Activated CD8-positive, alpha-beta memory T cell treated with anti-CD3 and anti-CD28 coated beads for 4 hours (primary cell): ENCODE measurements around the gene LATS2.
"Not testable (repeated sequence)": the region's sequence is repeated elsewhere in the genome, so short reads cannot be mapped to it uniquely, and the experiment has no call there.

Experiments
- DNase-seq, 2 donors: peaks; one replicate each; pipeline ENCODE4 v3.0.0-alpha.2; 2020; ENCODE audit warnings: low read depth in 2 of 2

The LATS2 gene

GRCh38 chr13:21075379-21076249, 14.2 kb upstream of the LATS2 start:
- no peak for DNase-seq

DNA sequence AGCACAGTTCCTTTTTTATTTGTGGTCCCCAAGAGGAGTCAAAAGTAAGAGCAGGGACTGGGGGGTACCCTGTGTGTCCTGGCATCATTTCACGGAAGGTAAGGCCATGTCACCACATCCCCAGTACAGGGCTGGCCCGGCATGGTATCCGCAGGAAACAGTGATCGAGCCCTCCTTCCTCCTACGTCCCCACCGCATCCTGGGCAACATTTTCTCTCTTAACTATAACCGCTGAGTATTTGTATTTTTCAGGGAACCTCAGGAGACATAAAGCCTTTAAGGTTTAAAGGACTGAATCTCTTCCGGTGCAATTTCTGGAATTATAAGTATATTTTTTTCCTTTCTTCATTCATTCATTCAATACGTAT, 13.6 kb upstream of the LATS2 start:
- no peak for DNase-seq

- DNase-seq = no peak
Observed at GRCh38 chr13:21074546-21074945, 13.2 kb upstream of the LATS2 start.

DNA sequence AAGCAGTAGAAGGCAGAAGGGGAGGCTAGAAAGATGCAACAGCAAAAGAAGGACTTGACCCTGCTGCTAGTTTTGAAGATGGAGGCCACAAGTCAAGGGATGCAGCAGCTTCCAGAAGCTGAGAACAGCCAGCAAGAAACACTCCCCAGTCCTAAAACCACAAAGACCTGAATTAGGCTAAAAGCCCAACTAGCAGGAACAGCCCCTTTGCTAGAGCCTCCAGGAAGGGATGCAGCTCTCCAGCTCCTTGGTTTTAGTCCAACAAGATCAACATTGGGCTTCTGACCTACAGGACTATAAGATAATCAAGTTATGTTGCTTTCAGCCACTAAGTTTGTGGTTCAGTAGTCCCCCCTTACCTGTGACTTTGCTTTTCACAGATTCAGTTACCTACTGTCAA, 10.5 kb upstream of the LATS2 start:
- DNase-seq = no peak

- no peak for DNase-seq
Observed at GRCh38 chr13:21071015-21071414, 9.6 kb upstream of the LATS2 start.

- DNase-seq = no peak
Observed at GRCh38 chr13:21069561-21070004, 8.2 kb upstream of the LATS2 start.

- no peak for DNase-seq
Observed at GRCh38 chr13:21067848-21068247, 6.5 kb upstream of the LATS2 start.

- DNase-seq = no peak
Observed at GRCh38 chr13:21066946-21067345, 5.6 kb upstream of the LATS2 start.

DNA sequence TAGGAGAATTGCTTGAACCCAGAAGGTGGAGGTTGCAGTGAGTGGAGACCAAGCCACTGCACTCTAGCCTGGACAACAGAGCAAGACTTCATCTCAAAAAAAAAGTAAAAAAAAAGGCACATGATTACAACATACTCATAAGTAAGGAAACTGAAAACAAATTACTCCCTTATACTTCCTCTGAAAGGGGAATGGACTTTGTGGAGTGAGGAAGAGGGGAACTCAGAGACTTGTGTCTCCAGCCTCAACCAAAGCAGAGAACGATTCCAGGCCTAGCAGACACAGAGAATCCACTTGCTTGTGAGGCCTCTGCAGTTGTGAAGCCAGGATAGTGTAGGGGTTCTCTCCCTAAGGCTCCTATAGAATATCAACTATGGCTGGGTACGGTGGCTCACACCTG, 4.3 kb upstream of the LATS2 start:
- DNase-seq = no peak

DNA sequence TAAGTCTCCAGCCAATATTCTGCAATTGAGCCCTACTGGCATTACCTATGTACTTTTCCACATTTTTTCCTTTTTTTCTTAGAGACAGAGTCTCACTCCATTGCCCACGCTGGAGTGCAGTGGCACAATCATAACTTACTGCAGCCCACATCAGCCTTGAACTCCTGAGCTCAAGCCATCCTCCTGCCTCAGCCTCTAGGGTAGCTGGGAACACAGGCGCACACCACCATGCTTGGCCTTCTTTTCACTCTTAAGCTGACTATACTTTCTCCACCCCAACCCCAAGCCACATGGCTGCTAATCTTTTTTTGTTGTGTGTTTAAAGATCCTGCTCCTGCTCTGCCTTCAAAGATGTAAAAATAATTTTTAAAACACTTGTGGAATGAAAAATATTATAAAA, 1.6 kb upstream of the LATS2 start:
- no peak for DNase-seq

- DNase-seq = no peak
Observed at GRCh38 chr13:21060338-21061028, 903 bp downstream of the LATS2 start.

DNA sequence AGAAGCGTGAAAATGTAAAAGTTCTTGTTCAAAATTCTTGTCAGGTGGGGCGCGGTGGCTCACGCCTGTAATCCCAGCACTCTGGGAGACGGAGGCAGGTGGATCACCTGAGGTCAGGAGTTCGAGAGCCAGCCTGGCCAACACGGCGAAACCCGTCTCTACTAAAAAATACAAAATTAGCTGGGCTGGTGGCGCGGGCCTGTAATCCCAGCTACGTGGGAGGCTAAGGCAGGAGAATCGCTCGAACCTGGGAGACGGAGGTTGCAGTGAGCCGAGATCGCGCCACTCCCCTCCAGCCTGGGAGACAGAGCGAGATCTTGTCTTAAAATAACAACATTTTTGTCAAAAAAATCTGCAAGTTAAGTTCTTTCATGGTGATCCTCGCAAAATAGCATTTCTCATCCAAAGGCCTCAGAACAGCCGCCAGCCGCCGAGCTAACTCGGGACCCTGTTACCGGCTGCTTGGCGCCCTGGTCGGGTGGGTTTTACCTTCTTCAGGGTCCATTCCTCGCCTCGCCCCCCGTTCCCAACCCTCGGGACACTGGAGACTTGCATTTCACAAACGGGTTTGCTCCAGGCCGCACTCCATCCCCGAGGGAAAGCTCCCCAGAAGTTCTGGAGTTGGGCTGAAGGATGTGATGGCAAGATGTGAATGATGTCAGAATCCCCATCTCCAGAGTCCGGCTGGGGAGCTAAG, 1.6 kb downstream of the LATS2 start:
- no peak for DNase-seq

DNA sequence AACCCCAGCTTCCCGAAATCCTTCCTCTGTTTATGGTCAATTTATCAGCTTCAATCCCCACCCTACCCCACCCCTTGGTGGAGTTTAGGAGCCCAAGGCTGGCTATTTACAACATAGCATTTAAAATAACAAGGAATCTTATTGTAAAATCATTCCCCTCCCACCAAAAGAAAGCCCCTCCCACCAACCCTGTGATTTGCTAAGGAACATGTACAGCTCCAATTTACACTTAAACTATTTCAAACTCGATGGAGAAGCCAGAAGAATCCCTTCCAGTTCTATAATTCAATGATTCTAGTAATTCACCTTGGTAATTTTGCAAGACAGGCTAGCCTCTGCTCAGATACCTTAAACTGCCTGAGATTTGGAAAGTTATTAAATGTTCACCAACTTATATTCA, 3.0 kb downstream of the LATS2 start:
- DNase-seq = no peak

- no peak for DNase-seq
Observed at GRCh38 chr13:21055511-21056045, 5.8 kb downstream of the LATS2 start.

DNA sequence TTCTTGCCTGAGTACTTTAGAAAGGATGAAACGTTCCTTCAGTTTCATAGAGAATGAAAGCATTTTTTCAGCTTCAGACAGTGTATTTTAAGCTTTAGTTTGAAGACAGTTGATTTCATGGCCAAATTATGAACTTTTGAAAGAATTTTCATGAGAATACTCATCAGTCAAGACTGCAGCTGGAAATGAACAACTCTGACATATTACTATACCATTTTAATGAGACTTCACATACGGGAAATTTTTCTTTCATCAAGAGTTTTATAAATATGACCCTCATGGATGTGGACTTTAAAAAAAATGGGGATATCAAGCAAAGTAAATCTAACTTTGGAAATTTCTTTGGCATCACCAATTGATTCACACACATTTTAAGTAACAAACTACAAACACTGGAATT, 6.4 kb downstream of the LATS2 start:
- DNase-seq = no peak

- DNase-seq = no peak
Observed at GRCh38 chr13:21054313-21054712, 7.1 kb downstream of the LATS2 start.

- DNase-seq = no peak
Observed at GRCh38 chr13:21053231-21053630, 8.2 kb downstream of the LATS2 start.

- no peak for DNase-seq
Observed at GRCh38 chr13:21051675-21052074, 9.7 kb downstream of the LATS2 start.

GRCh38 chr13:21050288-21051197, 10.8 kb downstream of the LATS2 start:
- DNase-seq = no peak

DNA sequence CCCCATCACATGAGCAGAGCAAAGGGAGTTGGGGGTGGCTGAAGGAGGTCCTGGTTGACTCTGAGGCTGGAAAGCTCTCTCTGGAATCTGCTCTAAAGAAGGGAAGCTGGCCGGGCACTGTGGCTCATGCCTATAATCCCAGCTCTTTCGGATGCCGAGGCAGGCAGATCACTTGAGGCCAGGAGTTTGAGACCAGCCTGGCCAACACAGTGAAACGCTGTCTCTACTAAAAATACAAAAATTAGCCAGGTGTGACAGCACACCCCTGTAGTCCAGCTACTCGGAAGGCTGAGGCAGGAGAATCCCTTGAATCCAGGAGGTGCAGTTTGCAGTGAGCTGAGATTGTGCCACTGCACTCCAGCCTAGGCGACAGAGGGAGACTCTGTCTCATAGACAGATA, 11.7 kb downstream of the LATS2 start:
- DNase-seq = not testable (repeated sequence)
